GM18867 (cell line): ENCODE data around the gene TBCA.
"Not testable (repeated sequence)": the region's sequence is repeated elsewhere in the genome, so short reads cannot be mapped to it uniquely, and the experiment has no call there.

Experiments
- ATAC-seq: cut with Tn5 transposase; IDR thresholded peaks from one replicate; pipeline ENCODE4 v1.9.1; 2021; ENCODE audit warnings: mild to moderate bottlenecking, moderate library complexity; ENCODE audit not compliant: unreplicated experiment

The TBCA gene

GRCh38 chr5:77773734-77774280 is 2.3 kb downstream of the TBCA start:
- no peak for ATAC-seq

GRCh38 chr5:77772729-77773128 is 3.4 kb downstream of the TBCA start:
- ATAC-seq: no peak

- no peak for ATAC-seq
These were observed 4.7 kb downstream of the TBCA start for GRCh38 chr5:77771452-77771851.

GRCh38 chr5:77770293-77771005 is 5.7 kb downstream of the TBCA start:
- ATAC-seq: no peak

GRCh38 chr5:77768978-77769377 is 7.2 kb downstream of the TBCA start:
- ATAC-seq: no peak

GRCh38 chr5:77767301-77767700 is 8.8 kb downstream of the TBCA start:
- no peak for ATAC-seq

GRCh38 chr5:77761606-77762005 is 14.5 kb downstream of the TBCA start:
- ATAC-seq: no peak

GRCh38 chr5:77758141-77758938 is 17.8 kb downstream of the TBCA start:
- no peak for ATAC-seq

- no peak for ATAC-seq
These were observed 24.7 kb downstream of the TBCA start for GRCh38 chr5:77751328-77752023.

GRCh38 chr5:77750928-77751327 is 25.2 kb downstream of the TBCA start:
- ATAC-seq: not testable (repeated sequence)

- ATAC-seq: no peak
These were observed 28.0 kb downstream of the TBCA start for GRCh38 chr5:77748160-77748559.

- ATAC-seq: no peak
These were observed 32.0 kb downstream of the TBCA start for GRCh38 chr5:77744116-77744515.

GRCh38 chr5:77743181-77743580 is 33.0 kb downstream of the TBCA start:
- ATAC-seq: no peak

GRCh38 chr5:77741608-77742007 is 34.5 kb downstream of the TBCA start:
- no peak for ATAC-seq

- ATAC-seq: no peak
These were observed 41.3 kb downstream of the TBCA start for GRCh38 chr5:77734885-77735284.

- ATAC-seq: no peak
These were observed 43.0 kb downstream of the TBCA start for GRCh38 chr5:77733130-77733529.

- ATAC-seq: no peak
These were observed 48.9 kb downstream of the TBCA start for GRCh38 chr5:77727190-77727589.

GRCh38 chr5:77725616-77726015 is 50.5 kb downstream of the TBCA start:
- no peak for ATAC-seq

GRCh38 chr5:77724934-77725333 is 51.2 kb downstream of the TBCA start:
- ATAC-seq: no peak

GRCh38 chr5:77719666-77720363 is 56.3 kb downstream of the TBCA start:
- ATAC-seq: no peak
